ENCODE data around the gene ITGAL. TPM values are rescaled to one million over a fixed set of nuclear protein-coding genes. Genes with fewer than 3 reads are reported as not detected.
"Not testable (repeated sequence)": the region's sequence is repeated elsewhere in the genome, so short reads cannot be mapped to it uniquely, and the experiment has no call there.

The ITGAL gene
- total RNA-seq, 1 donor from 2014 or later: not detected

- no peak for TF ChIP-seq CTCF (IDR thresholded peaks at IDR 0.05; ENCODE audit: partially characterized antibody, unreplicated experiment)
- no peak for DNase-seq
- peak overlapping the region; percentile 16 for H3K4me3 Mint-ChIP-seq (ENCODE audit: unreplicated experiment)
- no peak overlapping the region for H3K27ac Mint-ChIP-seq (ENCODE audit: unreplicated experiment)
- H3K9me3 Mint-ChIP-seq (ENCODE audit: unreplicated experiment): peaks cover 4% of the 10 kb centered on the region
- H3K27me3 Mint-ChIP-seq (ENCODE audit: unreplicated experiment): peaks cover 6% of the 10 kb centered on the region
- peaks cover 12% of the 10 kb centered on the region for H3K36me3 Mint-ChIP-seq (ENCODE audit: unreplicated experiment)
- peaks cover 14% of the 10 kb centered on the region for H3K4me1 Mint-ChIP-seq (ENCODE audit: low read depth, unreplicated experiment)
These were observed 24.9 kb upstream of the ITGAL start for GRCh38 chr16:30447512-30448226.

- H3K36me3 Mint-ChIP-seq (ENCODE audit: unreplicated experiment): peaks cover 1% of the 10 kb centered on the region
- no peak overlapping the region for H3K27ac Mint-ChIP-seq (ENCODE audit: unreplicated experiment)
- H3K4me1 Mint-ChIP-seq (ENCODE audit: low read depth, unreplicated experiment): peaks cover 10% of the 10 kb centered on the region
- H3K4me3 Mint-ChIP-seq (ENCODE audit: unreplicated experiment): no peak overlapping the region
- TF ChIP-seq CTCF (IDR thresholded peaks at IDR 0.05; ENCODE audit: partially characterized antibody, unreplicated experiment): no peak
- H3K27me3 Mint-ChIP-seq (ENCODE audit: unreplicated experiment): peaks cover 6% of the 10 kb centered on the region
- peaks cover 4% of the 10 kb centered on the region for H3K9me3 Mint-ChIP-seq (ENCODE audit: unreplicated experiment)
- DNase-seq: no peak
These were observed 23.5 kb upstream of the ITGAL start for GRCh38 chr16:30449116-30449435.

GRCh38 chr16:30452709-30453580 lies 19.6 kb upstream of the ITGAL start:
- H3K9me3 Mint-ChIP-seq (ENCODE audit: unreplicated experiment); H3K27ac Mint-ChIP-seq (ENCODE audit: unreplicated experiment); DNase-seq: not testable (repeated sequence)

GRCh38 chr16:30456302-30456701 lies 16.2 kb upstream of the ITGAL start:
- no peak overlapping the region for H3K27ac Mint-ChIP-seq (ENCODE audit: unreplicated experiment)

More at GRCh38 chr16:30452709-30453580, 19.6 kb upstream of the ITGAL start:
- not testable (repeated sequence) for H3K4me3 Mint-ChIP-seq (ENCODE audit: unreplicated experiment); H3K36me3 Mint-ChIP-seq (ENCODE audit: unreplicated experiment); H3K27me3 Mint-ChIP-seq (ENCODE audit: unreplicated experiment); H3K4me1 Mint-ChIP-seq (ENCODE audit: low read depth, unreplicated experiment)

GRCh38 chr16:30457256-30457655 lies 15.3 kb upstream of the ITGAL start:
- Mint-ChIP-seq H3K4me3 (ENCODE audit: unreplicated experiment) (no peak overlapping the region), H3K27me3 (ENCODE audit: unreplicated experiment) (peaks cover 3% of the 10 kb centered on the region), H3K9me3 (ENCODE audit: unreplicated experiment) (peaks cover 2% of the 10 kb centered on the region), H3K36me3 (ENCODE audit: unreplicated experiment) (no peaks in the 10 kb centered on the region), H3K4me1 (ENCODE audit: low read depth, unreplicated experiment) (no peaks in the 10 kb centered on the region), H3K27ac (ENCODE audit: unreplicated experiment) (no peak overlapping the region)
- no peak for TF ChIP-seq CTCF (IDR thresholded peaks at IDR 0.05; ENCODE audit: partially characterized antibody, unreplicated experiment)
- DNase-seq: no peak

More at GRCh38 chr16:30456302-30456701, 16.2 kb upstream of the ITGAL start:
- Mint-ChIP-seq H3K9me3 (ENCODE audit: unreplicated experiment) (peaks cover 2% of the 10 kb centered on the region), H3K4me3 (ENCODE audit: unreplicated experiment) (no peak overlapping the region), H3K27me3 (ENCODE audit: unreplicated experiment) (peaks cover 3% of the 10 kb centered on the region), H3K4me1 (ENCODE audit: low read depth, unreplicated experiment) (no peaks in the 10 kb centered on the region), H3K36me3 (ENCODE audit: unreplicated experiment) (no peaks in the 10 kb centered on the region)
- DNase-seq: no peak
- TF ChIP-seq CTCF (IDR thresholded peaks at IDR 0.05; ENCODE audit: partially characterized antibody, unreplicated experiment): no peak
